SK-N-MC (cell line): ENCODE data around the gene IZUMO4.

Experiments
- EZH2 ChIP-seq: fragments of 200-600 bp; sonication (generic); IDR thresholded peaks from one replicate; pipeline ENCODE4 v1.6.1; 2017; ENCODE audit warnings: antibody characterized with exemption
- FOXP2 ChIP-seq: optimal IDR thresholded peaks from 2 replicates; pipeline ENCODE3; 2011; ENCODE audit warnings: mild to moderate bottlenecking, moderate library complexity; ENCODE audit not compliant: insufficient read depth; ENCODE audit errors: extremely low read length, control extremely low read depth
- POLR2AphosphoS5 ChIP-seq: IDR thresholded peaks from 2 replicates; pipeline ENCODE4 v1.6.1; 2012; ENCODE audit warnings: mild to moderate bottlenecking, low read depth, low read length, borderline replicate concordance

GRCh38 chr19:2089001-2089711, 7.6 kb upstream of the IZUMO4 start:
- no peak for TF ChIP-seq EZH2
- TF ChIP-seq POLR2AphosphoS5, result no peak
- TF ChIP-seq FOXP2, result no peak
